NT2/D1 (cell line): Measurements from ENCODE around the gene ENTREP3.

Source experiments
- SUZ12 ChIP-seq: IDR thresholded peaks from 2 replicates; pipeline ENCODE4 v1.6.1; 2011; ENCODE audit not compliant: insufficient read length, insufficient read depth; ENCODE audit errors: extremely low read depth
- YY1 ChIP-seq: IDR thresholded peaks from 2 replicates; pipeline ENCODE4 v1.6.1; 2011; ENCODE audit not compliant: insufficient read length, insufficient read depth
- ZNF274 ChIP-seq: IDR thresholded peaks from 2 replicates; pipeline ENCODE4 v1.6.1; 2011; ENCODE audit warnings: mild to moderate bottlenecking, low read depth, low read length

- TF ChIP-seq ZNF274 (no peak), YY1 (no peak), SUZ12 (no peak)
Measured at GRCh38 chr1:155297384-155297783, 42.1 kb upstream of the ENTREP3 start.
